ENCODE results near the gene F2.

The F2 gene

DNA sequence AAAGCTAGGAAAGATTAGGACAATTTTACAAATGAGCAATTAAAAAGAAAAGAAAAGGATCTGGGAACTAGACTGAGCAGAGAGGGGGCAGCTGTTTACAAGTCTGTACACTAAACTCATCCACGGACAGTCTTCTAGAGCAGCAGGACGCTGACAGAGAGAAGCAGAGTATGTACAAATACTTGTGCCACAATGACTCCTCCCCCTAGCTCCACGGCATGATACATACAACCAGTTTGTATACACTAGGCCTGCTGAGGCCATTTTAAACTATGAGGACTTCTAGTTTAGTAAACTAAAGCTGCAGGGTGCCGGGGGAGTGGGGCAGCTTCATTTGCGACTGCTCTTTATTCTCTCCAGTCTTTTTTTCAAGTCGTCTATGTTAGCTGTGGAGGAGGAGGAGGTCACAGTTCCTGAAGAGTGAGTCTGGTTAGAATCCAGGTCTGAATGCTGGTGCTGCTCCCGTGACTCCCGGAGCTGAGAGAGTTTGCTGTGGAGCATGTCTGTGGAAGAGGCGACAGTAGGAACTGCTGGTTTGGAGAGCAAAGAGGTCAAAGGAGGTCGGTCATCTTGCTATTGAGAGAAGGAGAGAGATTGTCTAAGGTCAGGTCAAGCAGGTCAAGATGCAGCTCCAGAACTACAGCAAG lies 24.8 kb downstream of the F2 start:
- no peak for DNase-seq (ENCODE audit: low spot score)

- no peak for DNase-seq (ENCODE audit: low spot score)
Measured at GRCh38 chr11:46745328-46745727, 26.3 kb downstream of the F2 start.

GRCh38 chr11:46745995-46746394 lies 27.0 kb downstream of the F2 start:
- no peak for DNase-seq (ENCODE audit: low spot score)

GRCh38 chr11:46747150-46747549 lies 28.1 kb downstream of the F2 start:
- DNase-seq (ENCODE audit: low spot score): no peak

DNA sequence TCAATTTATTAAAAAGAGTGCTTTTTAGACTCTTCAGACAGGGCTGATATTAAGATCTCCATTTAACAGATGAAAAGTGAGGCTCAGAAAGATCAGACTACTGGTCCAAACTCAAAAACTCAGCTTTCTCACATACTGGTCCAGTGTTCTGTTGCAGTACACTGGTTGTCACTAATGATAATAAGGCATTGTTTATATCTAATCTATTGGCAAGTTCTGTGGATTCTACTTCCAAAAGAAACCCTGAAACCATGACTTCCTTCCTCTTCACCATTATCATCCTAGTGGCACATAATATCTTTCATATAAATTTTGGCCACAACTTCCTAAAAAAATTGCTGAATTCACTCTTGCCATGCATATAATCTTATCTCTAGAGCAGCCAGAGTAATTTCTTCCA lies 36.9 kb downstream of the F2 start:
- no peak for DNase-seq (ENCODE audit: low spot score)

- no peak for DNase-seq (ENCODE audit: low spot score)
Measured at GRCh38 chr11:46759196-46759595, 40.2 kb downstream of the F2 start.

GRCh38 chr11:46760429-46761128 lies 41.6 kb downstream of the F2 start:
- DNase-seq (ENCODE audit: low spot score): no peak

DNA sequence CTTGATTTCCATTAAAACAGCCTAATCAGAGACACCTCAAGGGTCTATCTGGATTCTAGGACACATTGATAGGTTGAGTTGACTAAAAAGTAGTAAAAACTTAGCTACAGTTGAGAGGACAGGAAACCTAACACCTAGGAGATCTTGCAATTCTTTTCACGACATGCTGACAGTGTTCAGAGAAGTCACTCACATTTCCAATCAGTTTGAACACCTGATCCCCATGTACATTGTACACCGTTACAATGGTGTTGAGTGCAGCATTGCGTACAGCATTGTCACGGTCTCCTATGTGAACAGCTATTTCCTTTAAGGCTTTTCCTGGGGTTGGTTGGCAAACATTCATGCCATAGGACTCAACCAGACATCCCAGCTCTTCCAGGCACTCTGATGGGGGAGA lies 42.8 kb downstream of the F2 start:
- no peak for DNase-seq (ENCODE audit: low spot score)

DNA sequence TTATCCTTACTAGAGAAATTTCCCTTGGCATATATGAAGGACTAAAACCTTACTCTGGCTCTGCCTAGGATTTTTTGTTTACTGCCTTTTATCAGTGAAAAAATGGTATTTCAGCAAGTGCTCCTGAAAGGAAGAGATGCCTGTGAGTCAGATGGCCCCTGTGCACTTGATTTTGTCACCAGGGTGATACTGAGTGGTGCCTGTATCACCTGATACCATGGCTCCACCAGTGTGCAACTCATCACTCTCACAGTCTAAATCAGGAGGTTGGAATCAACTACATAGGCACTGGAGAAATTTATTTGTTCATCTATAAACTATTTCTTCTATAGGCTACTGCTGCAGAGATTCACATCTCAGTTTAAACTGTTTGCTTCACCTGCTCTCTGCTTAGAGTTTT lies 43.2 kb downstream of the F2 start:
- no peak for DNase-seq (ENCODE audit: low spot score)

GRCh38 chr11:46766656-46767055 lies 47.6 kb downstream of the F2 start:
- DNase-seq (ENCODE audit: low spot score): no peak

DNA sequence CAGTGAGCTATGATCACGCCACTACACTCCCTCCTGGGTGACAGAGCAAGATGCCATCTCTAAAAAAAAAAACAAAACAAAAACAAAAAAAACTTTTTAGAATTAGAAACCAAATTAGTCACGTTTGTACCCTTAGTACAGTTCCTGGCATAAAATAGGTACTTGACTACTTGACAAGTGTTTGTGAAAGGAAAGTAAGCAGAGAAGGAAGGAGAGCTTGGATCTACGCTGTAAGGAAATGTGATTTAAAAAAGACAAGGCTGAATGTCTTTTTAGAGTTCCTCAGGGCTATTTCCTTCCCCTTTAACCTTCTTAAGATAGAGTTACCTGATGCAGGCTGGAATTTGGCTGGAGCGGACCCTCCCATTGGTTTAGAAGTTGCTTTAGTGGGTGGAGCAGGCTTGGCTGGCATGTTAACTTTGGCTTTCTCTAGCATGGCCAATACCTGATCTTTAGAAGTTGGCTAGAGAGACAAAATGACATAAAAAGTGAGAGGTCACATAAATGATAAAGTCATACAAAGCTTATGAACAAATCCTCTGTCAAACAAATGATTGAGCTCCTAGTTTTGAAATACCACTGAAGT lies 50.7 kb downstream of the F2 start:
- no peak for DNase-seq (ENCODE audit: low spot score)

DNA sequence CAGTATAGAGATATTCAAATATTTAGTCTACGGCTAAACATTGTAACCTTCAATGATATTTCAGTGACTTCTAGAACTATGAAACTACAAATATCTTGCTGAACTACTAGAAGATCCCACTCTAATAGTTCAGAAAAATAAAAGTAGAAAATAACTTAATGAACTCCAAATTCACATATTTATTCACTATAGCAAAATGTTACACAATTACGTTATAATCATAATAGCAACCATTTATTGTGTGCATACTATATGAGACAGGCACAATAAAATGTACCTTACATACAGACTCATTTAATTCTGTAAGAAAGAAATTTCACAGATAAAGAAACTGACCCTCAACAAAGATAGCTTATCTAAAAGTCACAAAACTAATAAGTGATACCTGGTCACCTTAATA lies 57.9 kb downstream of the F2 start:
- no peak for DNase-seq (ENCODE audit: low spot score)

GRCh38 chr11:46778416-46778815 lies 59.4 kb downstream of the F2 start:
- no peak for DNase-seq (ENCODE audit: low spot score)
